ENCODE data around the gene CCND2. TPM values are rescaled to one million over a fixed set of nuclear protein-coding genes. Genes with fewer than 3 reads are reported as not detected.

CCND2 gene
- total RNA-seq = 100 to 1,000 TPM; 180 to 217 TPM

DNA sequence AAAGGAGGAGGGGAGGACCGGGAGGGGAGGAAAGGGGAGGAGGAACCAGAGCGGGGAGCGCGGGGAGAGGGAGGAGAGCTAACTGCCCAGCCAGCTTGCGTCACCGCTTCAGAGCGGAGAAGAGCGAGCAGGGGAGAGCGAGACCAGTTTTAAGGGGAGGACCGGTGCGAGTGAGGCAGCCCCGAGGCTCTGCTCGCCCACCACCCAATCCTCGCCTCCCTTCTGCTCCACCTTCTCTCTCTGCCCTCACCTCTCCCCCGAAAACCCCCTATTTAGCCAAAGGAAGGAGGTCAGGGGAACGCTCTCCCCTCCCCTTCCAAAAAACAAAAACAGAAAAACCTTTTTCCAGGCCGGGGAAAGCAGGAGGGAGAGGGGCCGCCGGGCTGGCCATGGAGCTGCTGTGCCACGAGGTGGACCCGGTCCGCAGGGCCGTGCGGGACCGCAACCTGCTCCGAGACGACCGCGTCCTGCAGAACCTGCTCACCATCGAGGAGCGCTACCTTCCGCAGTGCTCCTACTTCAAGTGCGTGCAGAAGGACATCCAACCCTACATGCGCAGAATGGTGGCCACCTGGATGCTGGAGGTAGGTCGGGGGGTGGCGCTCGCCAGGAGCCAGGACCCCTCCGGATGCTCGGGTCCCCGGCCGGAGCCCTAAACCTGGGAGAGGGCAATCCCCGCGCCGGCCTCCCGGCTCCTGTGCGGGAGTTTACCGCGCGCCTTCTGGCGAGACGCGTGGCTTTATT, at the start of gene CCND2:
CCND2 (plus strand) TSS at position 111 of the 744 bp plus-strand sequence; CDS start at position 390, 279 bp downstream.
- Histone ChIP-seq H3K27me3 (no peaks in the 10 kb centered on the region), H3K36me3 (no peaks in the 10 kb centered on the region), H3K27ac (peak within 1 kb of the TSS; percentile 86), H3K9ac (ENCODE audit: low read depth in 2 of 2, low read length in 2 of 2) (peak within 1 kb of the TSS; percentile 96 to 99), H3K4me3 (peak within 1 kb of the TSS; percentile 57), H3K9me3 (no peaks in the 10 kb centered on the region), H3K4me1 (peaks cover 22% of the 10 kb centered on the region)
- TF ChIP-seq, protein P1, sequence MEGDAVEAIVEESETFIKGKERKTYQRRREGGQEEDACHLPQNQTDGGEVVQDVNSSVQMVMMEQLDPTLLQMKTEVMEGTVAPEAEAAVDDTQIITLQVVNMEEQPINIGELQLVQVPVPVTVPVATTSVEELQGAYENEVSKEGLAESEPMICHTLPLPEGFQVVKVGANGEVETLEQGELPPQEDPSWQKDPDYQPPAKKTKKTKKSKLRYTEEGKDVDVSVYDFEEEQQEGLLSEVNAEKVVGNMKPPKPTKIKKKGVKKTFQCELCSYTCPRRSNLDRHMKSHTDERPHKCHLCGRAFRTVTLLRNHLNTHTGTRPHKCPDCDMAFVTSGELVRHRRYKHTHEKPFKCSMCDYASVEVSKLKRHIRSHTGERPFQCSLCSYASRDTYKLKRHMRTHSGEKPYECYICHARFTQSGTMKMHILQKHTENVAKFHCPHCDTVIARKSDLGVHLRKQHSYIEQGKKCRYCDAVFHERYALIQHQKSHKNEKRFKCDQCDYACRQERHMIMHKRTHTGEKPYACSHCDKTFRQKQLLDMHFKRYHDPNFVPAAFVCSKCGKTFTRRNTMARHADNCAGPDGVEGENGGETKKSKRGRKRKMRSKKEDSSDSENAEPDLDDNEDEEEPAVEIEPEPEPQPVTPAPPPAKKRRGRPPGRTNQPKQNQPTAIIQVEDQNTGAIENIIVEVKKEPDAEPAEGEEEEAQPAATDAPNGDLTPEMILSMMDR (IDR thresholded peaks at IDR 0.05) = no peak
- peak; percentile 93 for DNase-seq
- intact Hi-C loops (cut with DNase I) = loop anchor here (10.0 kb wide), 1 partner anchor 129 kb away; no protein-coding TSS in a partner anchor

DNA sequence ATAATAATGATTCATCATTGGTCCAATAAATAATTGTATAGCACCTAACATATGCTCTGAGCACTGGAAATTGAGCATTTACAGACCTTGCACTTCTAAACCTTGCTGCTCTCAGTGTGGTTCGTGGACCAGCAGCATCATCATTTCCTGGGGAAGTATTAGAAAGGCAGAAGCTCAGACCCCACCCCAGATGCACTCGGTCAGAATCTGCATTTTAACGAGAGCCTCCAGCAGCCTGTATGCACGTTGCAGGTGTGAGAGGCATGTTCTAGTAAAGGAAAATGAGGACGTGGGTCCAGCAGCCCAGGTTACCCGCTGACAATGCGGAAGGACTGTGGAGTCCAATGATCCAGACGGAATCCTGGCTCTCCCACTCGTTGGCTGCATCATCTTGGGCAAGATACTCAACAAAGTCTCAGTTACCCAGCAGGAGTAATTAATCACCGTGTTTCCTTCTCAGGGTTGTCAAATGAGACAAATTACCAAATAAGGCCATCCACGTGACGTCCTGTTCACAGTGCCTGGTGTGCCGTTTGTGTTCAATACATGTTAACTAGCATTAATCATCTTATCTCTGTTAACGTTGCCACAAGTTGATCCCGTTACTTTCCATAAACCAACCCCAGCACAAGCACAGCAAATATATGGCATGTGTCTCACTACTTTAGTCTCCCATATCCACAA, 49.2 kb upstream of the CCND2 start:
- Histone ChIP-seq H3K4me3 (no peak overlapping the region), H3K27me3 (no peaks in the 10 kb centered on the region), H3K9me3 (no peaks in the 10 kb centered on the region), H3K36me3 (no peaks in the 10 kb centered on the region), H3K4me1 (no peaks in the 10 kb centered on the region), H3K9ac (ENCODE audit: low read depth in 2 of 2, low read length in 2 of 2) (no peak overlapping the region), H3K27ac (no peak overlapping the region)
- DNase-seq = no peak
- intact Hi-C loops (cut with DNase I) = no loop called here
- TF ChIP-seq, protein P1 (IDR thresholded peaks at IDR 0.05) = no peak

DNA sequence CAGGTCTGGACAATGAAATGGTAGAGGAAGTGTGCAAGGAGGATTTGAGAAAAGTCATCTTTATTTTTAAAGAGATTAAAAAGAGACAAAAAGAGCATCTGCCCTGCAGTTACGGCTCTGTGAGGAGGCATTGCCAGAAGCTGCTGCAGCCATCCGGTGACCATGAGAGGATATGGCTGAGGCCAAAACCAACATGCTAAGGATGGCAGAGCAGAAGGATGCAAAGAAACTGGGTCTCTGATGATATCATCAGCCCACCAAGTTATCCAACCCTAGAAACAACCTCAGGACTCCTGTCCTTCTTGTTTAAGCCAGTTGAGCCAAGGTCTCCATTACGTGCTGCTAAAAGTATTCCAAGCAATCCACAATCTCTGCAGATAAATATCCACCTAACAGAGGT, 48.0 kb upstream of the CCND2 start:
- intact Hi-C loops (cut with DNase I) = no loop called here

DNA sequence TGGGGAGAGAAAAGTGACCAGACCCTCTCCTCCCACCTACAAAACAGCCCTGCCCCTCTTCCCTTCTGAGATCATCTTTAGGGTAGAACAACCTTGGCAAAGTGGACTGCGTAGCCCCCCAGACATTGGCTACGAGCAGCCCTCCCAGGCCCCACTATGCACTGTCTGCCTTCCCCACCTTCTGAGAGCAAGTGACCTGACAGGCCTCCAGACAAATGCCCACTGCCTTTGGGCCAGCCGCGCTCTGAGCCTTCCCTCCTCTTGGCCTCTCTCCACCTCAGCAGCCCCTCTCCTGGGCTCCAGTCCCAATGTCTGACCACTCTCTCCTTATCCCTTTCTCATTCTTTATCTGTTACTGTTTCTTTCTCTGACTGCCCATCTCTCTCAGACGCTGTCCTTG, 46.5 kb upstream of the CCND2 start:
- Histone ChIP-seq H3K27ac (no peak overlapping the region), H3K9me3 (no peaks in the 10 kb centered on the region), H3K36me3 (no peaks in the 10 kb centered on the region), H3K27me3 (no peaks in the 10 kb centered on the region), H3K9ac (ENCODE audit: low read depth in 2 of 2, low read length in 2 of 2) (no peak overlapping the region), H3K4me3 (no peak overlapping the region), H3K4me1 (no peaks in the 10 kb centered on the region)
- no peak for DNase-seq
- intact Hi-C loops (cut with DNase I) = no loop called here
- TF ChIP-seq, protein P1 (IDR thresholded peaks at IDR 0.05) = no peak

More for the DNA sequence above, 48.0 kb upstream of the CCND2 start:
- Histone ChIP-seq H3K27me3 (no peaks in the 10 kb centered on the region), H3K27ac (no peak overlapping the region), H3K9me3 (no peaks in the 10 kb centered on the region), H3K4me3 (no peak overlapping the region), H3K9ac (ENCODE audit: low read depth in 2 of 2, low read length in 2 of 2) (no peak overlapping the region), H3K36me3 (no peaks in the 10 kb centered on the region), H3K4me1 (no peaks in the 10 kb centered on the region)
- TF ChIP-seq, protein P1 (IDR thresholded peaks at IDR 0.05) = no peak
- DNase-seq = no peak

DNA sequence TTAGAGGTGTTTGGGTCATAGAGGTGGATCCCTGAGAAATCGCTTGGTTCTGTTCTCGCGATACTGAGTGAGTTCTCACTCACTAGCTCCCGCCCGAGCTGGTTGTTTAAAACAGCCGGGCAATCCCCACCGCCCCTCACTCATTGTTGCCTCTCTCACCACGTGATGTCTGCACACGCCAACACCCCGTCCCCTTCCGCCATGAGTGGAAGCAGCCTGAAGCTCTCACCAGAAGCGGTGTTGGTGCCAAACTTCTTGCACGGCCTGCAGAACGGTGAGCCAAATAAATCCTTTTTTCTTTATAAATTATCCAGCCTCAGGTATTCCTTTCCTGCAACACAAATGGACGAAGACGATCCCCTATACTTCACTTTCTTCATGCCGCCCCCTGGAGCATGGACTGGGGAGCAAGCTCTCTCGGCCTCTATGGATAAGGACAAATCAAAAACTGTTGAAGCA, 45.4 kb upstream of the CCND2 start:
- TF ChIP-seq, protein P1 (IDR thresholded peaks at IDR 0.05) = no peak
- intact Hi-C loops (cut with DNase I) = no loop called here
- H3K36me3 ChIP-seq = no peaks in the 10 kb centered on the region

More for the DNA sequence above, 45.4 kb upstream of the CCND2 start:
- Histone ChIP-seq H3K9me3 (no peaks in the 10 kb centered on the region), H3K4me1 (no peaks in the 10 kb centered on the region), H3K9ac (ENCODE audit: low read depth in 2 of 2, low read length in 2 of 2) (no peak overlapping the region), H3K4me3 (no peak overlapping the region), H3K27me3 (no peaks in the 10 kb centered on the region), H3K27ac (no peak overlapping the region)
- DNase-seq = no peak
